ENCODE data around the gene ID3.
A peak's percentile ranks its signal among the peaks of the same experiment; 100 is the strongest.

The ID3 gene

DNA sequence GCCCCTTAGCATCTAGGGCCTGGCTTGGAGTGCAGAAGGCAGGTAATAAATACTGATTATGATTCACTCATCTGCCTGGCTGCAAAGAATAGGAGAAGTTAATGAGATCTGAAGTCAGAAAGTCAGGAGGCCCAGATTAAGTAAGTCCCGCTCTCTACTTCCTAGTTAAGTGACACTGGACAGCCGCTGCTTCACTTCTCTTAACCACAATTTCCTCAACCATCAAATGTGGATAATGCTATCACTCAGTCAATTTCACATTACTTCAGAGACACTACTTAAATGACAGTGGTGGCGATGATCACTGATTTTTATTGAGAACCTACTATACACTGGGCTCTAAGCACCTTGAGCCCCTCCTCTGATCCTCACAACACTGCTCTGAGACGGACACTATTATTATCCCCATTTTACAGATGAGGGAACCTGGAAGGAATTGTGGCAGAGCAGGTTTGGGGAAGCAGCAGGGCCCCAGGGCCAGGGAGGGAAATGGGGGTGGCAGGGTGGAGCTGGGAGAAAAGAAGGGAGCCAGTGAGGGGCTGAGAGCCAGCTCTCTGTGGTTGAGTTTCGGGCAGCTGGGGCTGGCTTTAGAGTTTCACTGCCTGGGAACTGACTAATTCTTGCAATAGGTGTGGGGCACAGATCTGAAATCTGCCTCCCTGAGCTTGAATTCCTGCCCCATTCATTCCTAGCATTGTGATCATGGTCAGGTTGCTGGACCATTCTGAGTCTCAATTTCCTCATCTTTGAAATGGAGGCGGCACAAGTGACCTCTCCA lies 25.9 kb downstream of the ID3 start:
- peak; percentile 34 for DNase-seq (ENCODE audit: low read depth)
- TF ChIP-seq, protein P1, sequence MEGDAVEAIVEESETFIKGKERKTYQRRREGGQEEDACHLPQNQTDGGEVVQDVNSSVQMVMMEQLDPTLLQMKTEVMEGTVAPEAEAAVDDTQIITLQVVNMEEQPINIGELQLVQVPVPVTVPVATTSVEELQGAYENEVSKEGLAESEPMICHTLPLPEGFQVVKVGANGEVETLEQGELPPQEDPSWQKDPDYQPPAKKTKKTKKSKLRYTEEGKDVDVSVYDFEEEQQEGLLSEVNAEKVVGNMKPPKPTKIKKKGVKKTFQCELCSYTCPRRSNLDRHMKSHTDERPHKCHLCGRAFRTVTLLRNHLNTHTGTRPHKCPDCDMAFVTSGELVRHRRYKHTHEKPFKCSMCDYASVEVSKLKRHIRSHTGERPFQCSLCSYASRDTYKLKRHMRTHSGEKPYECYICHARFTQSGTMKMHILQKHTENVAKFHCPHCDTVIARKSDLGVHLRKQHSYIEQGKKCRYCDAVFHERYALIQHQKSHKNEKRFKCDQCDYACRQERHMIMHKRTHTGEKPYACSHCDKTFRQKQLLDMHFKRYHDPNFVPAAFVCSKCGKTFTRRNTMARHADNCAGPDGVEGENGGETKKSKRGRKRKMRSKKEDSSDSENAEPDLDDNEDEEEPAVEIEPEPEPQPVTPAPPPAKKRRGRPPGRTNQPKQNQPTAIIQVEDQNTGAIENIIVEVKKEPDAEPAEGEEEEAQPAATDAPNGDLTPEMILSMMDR (conservative IDR thresholded peaks at IDR 0.05; ENCODE audit: low read length), result no peak
- H3K4me3 ChIP-seq (ENCODE audit: low read length), result no peak overlapping the region

DNA sequence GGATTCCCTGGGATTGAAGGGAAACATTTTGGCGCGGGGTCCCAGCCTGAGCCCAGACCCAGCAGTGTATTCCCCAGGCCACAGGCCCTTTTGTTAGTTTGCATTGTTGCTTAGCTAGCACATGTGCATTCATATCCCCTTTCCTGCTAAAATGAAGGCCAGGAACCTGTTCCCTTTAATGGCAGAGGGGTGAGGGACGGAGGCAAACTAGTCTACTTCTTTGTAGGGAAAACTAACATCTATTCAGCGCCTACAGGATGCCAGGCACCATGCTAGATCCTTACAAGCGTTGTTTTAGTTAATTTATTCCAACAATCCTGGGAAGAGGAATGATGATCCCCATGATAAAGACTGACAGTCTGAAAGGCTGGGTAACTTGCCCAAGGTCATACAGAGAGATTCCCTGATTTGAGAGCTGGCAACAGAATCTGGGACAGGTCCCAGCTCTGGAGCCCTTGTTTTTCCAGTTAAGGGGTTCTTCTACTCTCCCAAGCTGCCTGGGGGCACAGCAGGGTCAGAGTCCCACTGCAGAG lies 27.7 kb downstream of the ID3 start:
- peak overlapping the region; percentile 42 for H3K4me3 ChIP-seq (ENCODE audit: low read length)
- TF ChIP-seq, protein P1 (conservative IDR thresholded peaks at IDR 0.05; ENCODE audit: low read length), result peak; percentile 0; the same call in 1 of the 2 replicates
- DNase-seq (ENCODE audit: low read depth), result no peak

DNA sequence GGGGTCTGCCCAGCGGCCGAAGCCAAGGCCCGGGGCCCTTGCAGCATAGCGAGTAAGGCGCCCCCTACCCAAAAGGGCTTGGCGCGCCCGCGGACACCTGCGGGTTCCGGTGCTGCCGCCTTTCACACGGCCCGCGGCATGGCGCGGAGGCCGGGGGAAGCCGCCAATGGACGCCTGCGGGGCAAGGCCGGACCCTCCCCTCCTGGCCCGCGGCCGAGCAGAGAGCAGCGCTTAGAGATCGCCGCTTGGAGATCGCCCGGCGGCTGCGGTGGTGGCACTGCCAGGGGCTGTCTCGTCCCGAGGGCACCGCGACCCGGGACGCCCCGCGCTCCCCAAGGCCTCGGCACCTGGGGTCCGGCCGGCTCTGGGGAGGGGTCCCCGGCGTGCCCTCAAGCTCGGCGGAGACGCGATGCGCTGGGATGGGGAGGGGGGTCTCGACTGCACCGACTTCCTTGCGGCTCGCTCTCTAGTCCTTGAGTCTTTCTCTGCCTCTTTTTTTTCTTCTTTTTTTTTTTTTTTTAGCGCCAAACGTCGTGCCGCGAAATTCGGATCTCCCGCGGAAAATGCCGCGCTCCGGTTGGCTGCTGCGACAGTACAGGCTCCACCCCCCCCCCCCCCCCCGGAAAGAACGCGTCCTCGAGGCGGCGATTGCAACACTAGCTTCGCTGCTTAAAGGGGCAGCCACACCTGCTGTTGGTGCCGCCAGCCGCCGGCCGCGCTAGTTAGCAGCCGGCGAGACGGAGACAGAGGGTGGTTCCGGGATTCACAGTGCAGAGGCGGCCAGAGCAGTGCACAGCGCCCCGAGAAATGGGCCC lies 28.3 kb downstream of the ID3 start, which contains the start of gene E2F2:
Gene E2F2, minus strand, starts transcription at position 487 of the 815 bp plus-strand sequence. Its CDS starts 440 bp downstream, at position 47.
- TF ChIP-seq, protein P1 (conservative IDR thresholded peaks at IDR 0.05; ENCODE audit: low read length), result peak; percentile 9; the same call in 1 of the 2 replicates
- DNase-seq (ENCODE audit: low read depth), result peak; percentile 83
- H3K4me3 ChIP-seq (ENCODE audit: low read length), result peak within 1 kb of the TSS; percentile 62

DNA sequence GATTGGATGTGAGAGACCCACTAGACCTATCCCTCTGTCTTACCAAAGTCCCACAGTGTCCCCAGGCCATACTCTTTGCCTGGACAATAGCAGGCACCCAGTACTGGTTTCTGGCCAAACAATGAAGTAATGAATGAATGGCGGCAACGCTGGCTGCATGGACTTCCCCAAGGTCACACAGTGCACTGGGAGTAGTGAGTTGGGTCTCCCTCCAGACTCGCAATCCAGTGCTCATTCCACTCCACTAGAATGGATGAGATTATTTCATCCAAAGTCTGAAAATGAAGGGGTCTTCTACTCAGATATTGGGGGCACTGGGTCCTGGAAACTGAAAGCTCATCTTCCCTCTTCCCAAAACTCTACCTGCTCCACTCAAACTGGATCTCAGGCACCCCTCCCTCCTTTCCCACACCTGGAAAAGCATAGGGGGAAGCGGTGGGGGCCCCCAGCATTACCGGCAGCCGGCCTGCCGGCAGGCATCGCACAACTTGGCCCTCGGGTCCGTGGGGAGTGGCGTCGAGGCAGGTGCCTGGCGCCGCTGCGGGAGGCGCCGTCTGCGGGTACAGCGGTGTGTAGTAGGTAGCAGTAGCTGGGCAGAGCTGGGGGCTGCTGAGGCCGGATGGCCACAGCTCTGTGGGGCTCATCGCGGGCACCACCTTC lies 29.1 kb downstream of the ID3 start:
- H3K4me3 ChIP-seq (ENCODE audit: low read length), result peak overlapping the region; percentile 62
- DNase-seq (ENCODE audit: low read depth), result no peak
- TF ChIP-seq, protein P1 (conservative IDR thresholded peaks at IDR 0.05; ENCODE audit: low read length), result no peak

DNA sequence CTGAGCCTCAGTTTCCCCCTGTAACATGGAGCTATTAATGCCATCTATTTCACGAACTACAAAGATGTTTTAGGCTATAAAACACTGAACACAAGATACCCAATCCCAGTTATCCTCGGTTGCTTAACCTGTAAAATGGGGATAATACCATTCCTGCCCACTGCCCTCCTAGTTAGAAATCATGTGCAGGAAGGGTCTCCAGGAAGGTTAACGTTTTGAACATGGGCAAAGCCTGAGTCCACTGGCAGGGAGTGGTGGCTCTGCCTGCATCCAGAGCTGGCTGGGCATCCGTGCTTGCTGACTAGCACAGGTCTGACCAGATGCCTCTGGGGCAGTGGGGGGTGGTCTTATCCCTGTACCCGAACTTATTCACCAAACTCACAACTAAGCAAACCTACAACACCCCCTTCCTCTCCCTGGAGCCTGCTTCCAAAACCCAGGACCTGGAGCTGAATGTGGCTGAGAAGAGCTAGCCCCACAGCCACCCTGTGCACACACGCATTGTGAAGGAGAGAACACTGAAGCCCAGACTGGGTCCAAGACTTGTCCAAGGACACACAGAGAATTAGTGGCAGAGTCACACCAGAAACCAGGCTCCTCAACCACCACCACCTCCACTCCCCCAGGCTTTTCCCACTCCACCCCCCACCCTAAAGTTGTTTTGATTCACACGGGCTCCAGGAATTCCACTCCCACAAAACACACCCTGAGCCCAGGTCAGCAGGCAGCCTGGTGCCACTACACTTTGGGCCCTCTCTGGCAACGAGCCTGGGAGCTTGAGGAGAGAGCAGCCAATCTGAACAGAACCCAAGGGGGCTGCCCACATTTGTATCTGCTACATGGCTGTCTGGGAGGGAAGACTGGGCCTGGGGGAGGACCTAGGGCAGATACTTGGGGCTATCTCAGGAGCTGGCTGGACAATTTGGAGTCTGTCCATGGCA lies 29.9 kb downstream of the ID3 start:
- TF ChIP-seq, protein P1 (conservative IDR thresholded peaks at IDR 0.05; ENCODE audit: low read length), result no peak
- no peak for DNase-seq (ENCODE audit: low read depth)
- H3K4me3 ChIP-seq (ENCODE audit: low read length), result no peak overlapping the region
